Neural cell (in vitro differentiated cells): ENCODE measurements around the gene RASD1.

Experiments used
- EZH2 ChIP-seq: fragments of 200-600, 300-800 bp; shearing (Covaris generic), sonication (generic); IDR thresholded peaks from 2 replicates; pipeline ENCODE4 v1.6.1; 2014; ENCODE audit warnings: antibody characterized with exemption, low read length, borderline replicate concordance, mild to moderate bottlenecking; ENCODE audit not compliant: insufficient read depth, poor library complexity, severe bottlenecking
- TF ChIP-seq, protein P1 (sequence below): IDR thresholded peaks from 2 replicates; pipeline ENCODE4 v1.6.1; 2012; ENCODE audit warnings: borderline replicate concordance

DNA sequence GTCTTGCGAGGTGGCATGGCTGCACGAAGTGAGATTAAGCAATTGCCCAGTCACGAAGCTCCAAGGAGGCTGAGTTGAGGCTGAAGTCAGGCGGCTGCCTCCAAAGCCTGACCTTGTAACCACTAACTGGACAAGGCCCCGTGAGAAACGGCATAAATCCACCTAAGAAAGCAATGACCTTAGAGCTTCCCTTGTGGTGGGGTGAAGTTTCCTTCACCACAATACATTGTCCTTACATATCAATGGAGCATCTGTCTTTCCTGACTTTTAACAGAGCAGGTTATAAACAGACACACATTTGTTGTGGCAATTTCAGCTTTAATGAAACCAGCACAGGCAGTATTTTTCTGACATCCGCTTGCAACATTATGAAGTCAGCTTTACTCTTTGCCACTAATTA is 21.9 kb downstream of the RASD1 start:
- TF ChIP-seq EZH2: no peak
- TF ChIP-seq, protein P1, sequence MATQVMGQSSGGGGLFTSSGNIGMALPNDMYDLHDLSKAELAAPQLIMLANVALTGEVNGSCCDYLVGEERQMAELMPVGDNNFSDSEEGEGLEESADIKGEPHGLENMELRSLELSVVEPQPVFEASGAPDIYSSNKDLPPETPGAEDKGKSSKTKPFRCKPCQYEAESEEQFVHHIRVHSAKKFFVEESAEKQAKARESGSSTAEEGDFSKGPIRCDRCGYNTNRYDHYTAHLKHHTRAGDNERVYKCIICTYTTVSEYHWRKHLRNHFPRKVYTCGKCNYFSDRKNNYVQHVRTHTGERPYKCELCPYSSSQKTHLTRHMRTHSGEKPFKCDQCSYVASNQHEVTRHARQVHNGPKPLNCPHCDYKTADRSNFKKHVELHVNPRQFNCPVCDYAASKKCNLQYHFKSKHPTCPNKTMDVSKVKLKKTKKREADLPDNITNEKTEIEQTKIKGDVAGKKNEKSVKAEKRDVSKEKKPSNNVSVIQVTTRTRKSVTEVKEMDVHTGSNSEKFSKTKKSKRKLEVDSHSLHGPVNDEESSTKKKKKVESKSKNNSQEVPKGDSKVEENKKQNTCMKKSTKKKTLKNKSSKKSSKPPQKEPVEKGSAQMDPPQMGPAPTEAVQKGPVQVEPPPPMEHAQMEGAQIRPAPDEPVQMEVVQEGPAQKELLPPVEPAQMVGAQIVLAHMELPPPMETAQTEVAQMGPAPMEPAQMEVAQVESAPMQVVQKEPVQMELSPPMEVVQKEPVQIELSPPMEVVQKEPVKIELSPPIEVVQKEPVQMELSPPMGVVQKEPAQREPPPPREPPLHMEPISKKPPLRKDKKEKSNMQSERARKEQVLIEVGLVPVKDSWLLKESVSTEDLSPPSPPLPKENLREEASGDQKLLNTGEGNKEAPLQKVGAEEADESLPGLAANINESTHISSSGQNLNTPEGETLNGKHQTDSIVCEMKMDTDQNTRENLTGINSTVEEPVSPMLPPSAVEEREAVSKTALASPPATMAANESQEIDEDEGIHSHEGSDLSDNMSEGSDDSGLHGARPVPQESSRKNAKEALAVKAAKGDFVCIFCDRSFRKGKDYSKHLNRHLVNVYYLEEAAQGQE: no peak
